DOHH2 (cell line): ENCODE results near the gene OLAH.
"Not testable (repeated sequence)": the region's sequence is repeated elsewhere in the genome, so short reads cannot be mapped to it uniquely, and the experiment has no call there.

Source experiments
- H3F3A ChIP-seq: fragments of 200-600 bp; sonication (generic), shearing (Covaris generic); 2 replicates; pipeline ENCODE4 v1.6.0; 2016; ENCODE audit warnings: antibody characterized with exemption, mild to moderate bottlenecking; ENCODE audit not compliant: control insufficient read depth, insufficient read depth
- H3K27ac ChIP-seq: fragments of 200-600 bp; sonication (generic); 2 replicates; pipeline ENCODE4 v1.5.1; 2014; ENCODE audit warnings: low read depth, mild to moderate bottlenecking, low read length, moderate library complexity
- H3K27me3 ChIP-seq: fragments of 200-600 bp; sonication (generic); 2 replicates; pipeline ENCODE4 v1.6.1; 2014; ENCODE audit warnings: mild to moderate bottlenecking, low read length, mixed read lengths; ENCODE audit not compliant: control insufficient read depth
- H3K36me3 ChIP-seq: fragments of 200-600 bp; sonication (generic); 2 replicates; pipeline ENCODE4 v1.6.1; 2014; ENCODE audit warnings: mild to moderate bottlenecking, low read length, moderate library complexity, mixed read lengths; ENCODE audit not compliant: control insufficient read depth
- H3K4me1 ChIP-seq: fragments of 200-600 bp; sonication (generic); 2 replicates; pipeline ENCODE4 v1.6.1; 2014; ENCODE audit warnings: mild to moderate bottlenecking, low read length, mixed read lengths; ENCODE audit not compliant: control insufficient read depth
- H3K4me2 ChIP-seq: fragments of 200-600 bp; sonication (generic); 2 replicates; pipeline ENCODE4 v1.6.0; 2014; ENCODE audit warnings: mild to moderate bottlenecking, low read length, moderate library complexity
- H3K4me3 ChIP-seq: fragments of 200-600 bp; sonication (generic); 2 replicates; pipeline ENCODE4 v1.5.1; 2014; ENCODE audit warnings: mild to moderate bottlenecking, low read length, mixed read lengths
- H3K79me2 ChIP-seq: fragments of 200-600 bp; sonication (generic); 2 replicates; pipeline ENCODE4 v1.6.1; 2014; ENCODE audit warnings: mild to moderate bottlenecking, low read length, mixed read lengths; ENCODE audit not compliant: control insufficient read depth
- H3K9me2 ChIP-seq: fragments of 200-600 bp; sonication (generic); replicated peaks from 2 replicates; pipeline ENCODE4 v1.6.1; 2014; ENCODE audit warnings: mild to moderate bottlenecking, low read length, mixed read lengths; ENCODE audit not compliant: control insufficient read depth
- H3K9me3 ChIP-seq: fragments of 200-600 bp; sonication (generic); 2 replicates; pipeline ENCODE4 v1.6.1; 2014; ENCODE audit warnings: antibody characterized with exemption, low read length, mixed read lengths; ENCODE audit not compliant: control insufficient read depth, insufficient read depth
- H4K20me1 ChIP-seq: fragments of 200-600 bp; sonication (generic); 2 replicates; pipeline ENCODE4 v1.6.0; 2014; ENCODE audit warnings: low read depth, mild to moderate bottlenecking, antibody characterized with exemption, low read length, moderate library complexity; ENCODE audit not compliant: control insufficient read depth, insufficient read depth
- CTCF ChIP-seq: fragments of 200-600 bp; sonication (generic); IDR thresholded peaks from one replicate; pipeline ENCODE4 v1.5.1; 2014; ENCODE audit warnings: antibody characterized with exemption, mild to moderate bottlenecking, low read depth, low read length; ENCODE audit not compliant: poor library complexity, severe bottlenecking
- EZH2phosphoT487 ChIP-seq: fragments of 200-600 bp; sonication (generic); IDR thresholded peaks from 2 replicates; pipeline ENCODE4 v1.6.1; 2017; ENCODE audit warnings: borderline replicate concordance, mild to moderate bottlenecking, antibody characterized with exemption, low read length, moderate library complexity, mixed read lengths

Gene OLAH

DNA sequence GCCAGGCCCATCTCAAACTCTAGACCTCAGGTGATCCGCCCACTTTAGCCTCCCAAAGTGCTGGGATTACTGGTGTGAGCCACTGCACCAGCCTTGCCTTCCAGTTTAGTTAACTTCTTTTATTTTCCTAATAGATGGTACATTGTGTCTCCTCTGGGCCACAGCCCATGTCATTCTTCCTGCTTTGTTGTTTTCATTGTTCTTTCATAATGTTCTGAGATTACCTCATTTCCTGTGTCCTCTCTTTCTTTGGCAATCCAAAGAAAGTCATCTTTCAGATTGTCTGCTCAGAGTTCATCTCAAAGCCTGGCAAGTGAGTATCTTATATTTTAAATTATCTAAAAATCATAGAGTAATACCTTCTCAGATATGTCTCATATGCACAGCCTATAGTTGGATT is at the start of gene OLAH:
Gene OLAH, plus strand, starts transcription at position 270 of the 400 bp plus-strand sequence. CDS start 3,346 bp downstream, outside the sequence.
- Histone ChIP-seq H3K79me2 (no peaks in the 10 kb centered on the region), H3K36me3 (no peaks in the 10 kb centered on the region), H3K4me2 (no peak within 1 kb of the TSS), H3K9me2 (no peaks in the 10 kb centered on the region), H3K4me1 (no peaks in the 10 kb centered on the region), H3K9me3 (no peaks in the 10 kb centered on the region), H4K20me1 (no peaks in the 10 kb centered on the region), H3F3A (no peaks in the 10 kb centered on the region), H3K27ac (no peak within 1 kb of the TSS), H3K27me3 (peaks cover 7% of the 10 kb centered on the region), H3K4me3 (no peak within 1 kb of the TSS)
- TF ChIP-seq EZH2phosphoT487: no peak
- TF ChIP-seq CTCF: no peak

DNA sequence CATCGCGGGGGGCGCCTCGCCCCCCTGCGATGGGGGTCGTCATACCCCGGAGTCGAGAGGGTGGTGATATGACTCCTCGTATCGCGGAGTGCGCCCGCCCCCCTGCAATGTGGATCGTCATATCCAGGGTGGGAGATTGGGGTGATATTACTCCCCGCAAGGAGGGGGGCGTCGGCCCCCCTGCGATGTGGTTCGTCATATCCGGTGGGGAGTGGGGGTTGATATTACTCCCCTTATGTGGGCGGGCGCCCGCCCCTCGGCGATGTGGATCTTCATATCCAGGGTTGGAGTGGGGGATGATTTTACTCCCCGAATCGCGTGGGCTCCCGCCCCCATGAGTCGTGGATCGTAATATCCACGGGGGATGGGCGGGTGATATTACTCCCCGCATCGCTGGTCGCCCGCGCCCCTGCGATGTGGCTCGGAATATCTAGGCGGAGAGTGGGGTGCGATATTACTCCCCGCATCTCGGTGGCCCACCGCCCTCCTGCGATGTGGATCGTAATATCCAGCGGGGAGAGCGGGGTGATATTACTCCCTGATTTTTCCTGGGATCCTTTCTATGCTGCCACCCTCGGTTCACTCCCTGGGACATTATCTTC is 47.7 kb upstream of the OLAH start:
- Histone ChIP-seq H3K9me2 (no peaks in the 10 kb centered on the region), H3K9me3 (no peaks in the 10 kb centered on the region), H3K79me2 (no peaks in the 10 kb centered on the region), H3K4me1 (no peaks in the 10 kb centered on the region), H3K27me3 (no peaks in the 10 kb centered on the region), H3K36me3 (no peaks in the 10 kb centered on the region), H3K27ac (no peak overlapping the region), H4K20me1 (no peaks in the 10 kb centered on the region), H3K4me3 (no peak overlapping the region), H3K4me2 (no peak overlapping the region), H3F3A (no peaks in the 10 kb centered on the region)
- TF ChIP-seq CTCF (no peak), EZH2phosphoT487 (no peak)

GRCh38 chr10:15013530-15013929 is 30.2 kb upstream of the OLAH start:
- H3K4me3 ChIP-seq, H3K79me2 ChIP-seq, H3K9me3 ChIP-seq, H3K4me1 ChIP-seq, H4K20me1 ChIP-seq, H3K27me3 ChIP-seq, H3F3A ChIP-seq, H3K36me3 ChIP-seq, H3K4me2 ChIP-seq, H3K9me2 ChIP-seq, H3K27ac ChIP-seq: not testable (repeated sequence)

DNA sequence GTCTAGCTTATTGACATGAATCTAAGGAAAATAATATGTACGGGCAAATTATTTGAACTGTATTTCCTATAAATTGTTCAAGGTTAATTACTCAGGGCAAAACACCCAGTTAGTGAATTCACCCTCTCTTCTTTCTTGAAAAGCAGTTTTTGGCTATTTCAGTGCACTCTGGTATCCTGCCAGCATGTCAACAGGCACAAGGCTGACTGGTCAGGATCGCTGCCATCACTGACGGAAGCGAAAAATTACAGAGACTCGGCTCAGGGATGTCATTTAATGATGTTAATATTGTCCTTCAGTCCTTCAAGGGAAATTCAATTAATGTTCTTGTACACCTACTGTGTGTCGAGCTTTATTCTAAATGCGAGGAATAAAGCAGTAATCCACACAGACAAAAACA is 28.3 kb upstream of the OLAH start:
- no peaks in the 10 kb centered on the region for H3K79me2 ChIP-seq
- no peaks in the 10 kb centered on the region for H3K36me3 ChIP-seq
- H3K27ac ChIP-seq: no peak overlapping the region
- no peaks in the 10 kb centered on the region for H4K20me1 ChIP-seq
- no peak overlapping the region for H3K4me3 ChIP-seq
- no peaks in the 10 kb centered on the region for H3K9me3 ChIP-seq
- no peaks in the 10 kb centered on the region for H3F3A ChIP-seq
- H3K9me2 ChIP-seq: no peaks in the 10 kb centered on the region
- no peaks in the 10 kb centered on the region for H3K27me3 ChIP-seq
- H3K4me2 ChIP-seq: no peak overlapping the region
- no peaks in the 10 kb centered on the region for H3K4me1 ChIP-seq
- TF ChIP-seq CTCF (no peak), EZH2phosphoT487 (no peak)

- H3K79me2 ChIP-seq, H3K9me2 ChIP-seq, H3K4me1 ChIP-seq, H3K27ac ChIP-seq, H3K27me3 ChIP-seq, H3K9me3 ChIP-seq, H3K4me3 ChIP-seq, H3K36me3 ChIP-seq, H4K20me1 ChIP-seq, H3F3A ChIP-seq, H3K4me2 ChIP-seq: not testable (repeated sequence)
These were observed 22.8 kb upstream of the OLAH start for GRCh38 chr10:15020966-15021365.

- not testable (repeated sequence) for H3K4me2 ChIP-seq, H4K20me1 ChIP-seq, H3K4me3 ChIP-seq
These were observed 20.7 kb upstream of the OLAH start for GRCh38 chr10:15023079-15023478.

More at GRCh38 chr10:15023079-15023478, 20.7 kb upstream of the OLAH start:
- H3F3A ChIP-seq, H3K36me3 ChIP-seq, H3K9me2 ChIP-seq, H3K27ac ChIP-seq, H3K79me2 ChIP-seq, H3K9me3 ChIP-seq, H3K27me3 ChIP-seq, H3K4me1 ChIP-seq: not testable (repeated sequence)
